Stimulated activated naive B cell treated with anti-CD40 and anti-IgM and Interleukin-4, amounts not matched to agents 10 μg/mL and 1 μg/mL and 100 μg/mL, for 72 hours (primary cell): ENCODE data around the gene TENM4.

ENCODE experiments used
- ATAC-seq, 2 donors: fragments of 150-1000 bp; cut with Tn5 transposase; replicated peaks; 2 replicates each; pipeline ENCODE4 v1.10.0; 2021; ENCODE audit warnings: moderate library complexity in 1 of 2
- DNase-seq: peaks from one replicate; pipeline ENCODE4 v3.0.0; 2021
- H3K27ac Mint-ChIP-seq: one replicate; pipeline ENCODE4 v1.8.0; 2022; ENCODE audit warnings: mild to moderate bottlenecking, mixed read lengths
- H3K27me3 Mint-ChIP-seq, 2 donors: one replicate each; pipeline ENCODE4 v1.8.0; 2022; ENCODE audit warnings: mixed read lengths in 2 of 2
- H3K36me3 Mint-ChIP-seq, 2 donors: one replicate each; pipeline ENCODE4 v1.8.0; 2022; ENCODE audit warnings: mixed read lengths in 2 of 2, mild to moderate bottlenecking in 1 of 2
- H3K4me1 Mint-ChIP-seq, 2 donors: one replicate each; pipeline ENCODE4 v1.8.0; 2022; ENCODE audit warnings: mixed read lengths in 2 of 2, mild to moderate bottlenecking in 1 of 2
- H3K4me3 Mint-ChIP-seq, 2 donors: one replicate each; pipeline ENCODE4 v1.8.0; 2022; ENCODE audit warnings: mild to moderate bottlenecking in 2 of 2, mixed read lengths in 2 of 2, moderate library complexity in 1 of 2
- H3K9me3 Mint-ChIP-seq, 2 donors: one replicate each; pipeline ENCODE4 v1.8.0; 2022; ENCODE audit warnings: mixed read lengths in 2 of 2, mild to moderate bottlenecking in 1 of 2

The TENM4 gene

DNA sequence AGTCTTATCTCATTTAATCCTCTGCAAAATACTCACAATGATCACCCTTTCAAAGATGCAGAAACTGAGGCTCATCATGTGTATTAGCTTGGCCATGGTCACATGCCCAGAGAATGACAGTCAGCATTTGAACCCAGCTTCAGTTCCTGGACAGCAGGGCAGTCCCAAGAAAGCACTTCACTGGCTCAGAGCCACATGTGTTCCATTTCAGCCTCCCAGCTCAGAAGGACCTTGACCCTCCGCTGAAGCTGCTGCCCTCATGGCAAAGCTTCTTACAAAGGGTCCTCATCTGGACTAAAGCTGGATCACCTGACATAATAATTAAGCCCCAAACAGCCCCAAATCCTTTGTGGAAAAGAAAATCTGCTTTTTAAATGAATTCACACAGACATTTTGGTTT lies 37.0 kb downstream of the TENM4 start:
- peaks cover 0 to 3% of the 10 kb centered on the region in 2 donors for H3K9me3 Mint-ChIP-seq
- H3K27me3 Mint-ChIP-seq, result peaks cover 4 to 14% of the 10 kb centered on the region in 2 donors
- peaks cover 0 to 8% of the 10 kb centered on the region in 2 donors for H3K4me1 Mint-ChIP-seq
- no peak overlapping the region for H3K4me3 Mint-ChIP-seq
- no peak for DNase-seq
- no peak overlapping the region for H3K27ac Mint-ChIP-seq
- no peaks in the 10 kb centered on the region for H3K36me3 Mint-ChIP-seq
- no peak for ATAC-seq

- no peak for ATAC-seq
- H3K9me3 Mint-ChIP-seq, result peaks cover 0 to 3% of the 10 kb centered on the region in 2 donors
- peaks cover 0 to 8% of the 10 kb centered on the region in 2 donors for H3K4me1 Mint-ChIP-seq
- no peak overlapping the region for H3K4me3 Mint-ChIP-seq
- H3K36me3 Mint-ChIP-seq, result no peaks in the 10 kb centered on the region
- no peak overlapping the region for H3K27ac Mint-ChIP-seq
- DNase-seq, result no peak
- H3K27me3 Mint-ChIP-seq, result peaks cover 4 to 14% of the 10 kb centered on the region in 2 donors
Measured at GRCh38 chr11:79402912-79403311, 37.9 kb downstream of the TENM4 start.

GRCh38 chr11:79400717-79401330 lies 40.0 kb downstream of the TENM4 start:
- Mint-ChIP-seq H3K27me3 (peaks cover 4 to 14% of the 10 kb centered on the region in 2 donors), H3K27ac (no peak overlapping the region), H3K4me3 (no peak overlapping the region), H3K36me3 (no peaks in the 10 kb centered on the region), H3K4me1 (peaks cover 0 to 9% of the 10 kb centered on the region in 2 donors), H3K9me3 (peaks cover 0 to 3% of the 10 kb centered on the region in 2 donors)
- DNase-seq (no peak), ATAC-seq (peak; percentile 57 to 69)

GRCh38 chr11:79400206-79400605 lies 40.6 kb downstream of the TENM4 start:
- no peak overlapping the region for H3K4me3 Mint-ChIP-seq

DNA sequence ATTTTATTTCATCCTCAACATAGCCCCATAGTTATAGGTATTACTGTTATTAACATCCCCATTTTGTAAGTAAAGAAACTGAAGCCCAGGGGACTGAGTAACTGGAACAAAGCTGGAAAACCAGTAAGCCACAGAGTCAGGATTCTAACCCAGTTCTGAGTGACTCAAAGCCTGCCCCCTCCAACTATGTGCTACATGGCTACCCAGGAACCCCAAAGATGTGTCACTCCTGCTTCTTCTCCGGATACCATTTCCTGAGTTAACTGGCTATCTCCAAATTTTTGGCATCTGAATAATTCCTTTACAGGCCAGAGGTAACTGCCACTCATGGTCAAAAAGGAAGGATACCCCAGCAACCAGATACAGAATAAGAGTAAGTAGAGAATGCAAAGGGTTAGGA lies 43.6 kb downstream of the TENM4 start:
- Mint-ChIP-seq H3K27me3 (peaks cover under 1 to 27% of the 10 kb centered on the region in 2 donors), H3K27ac (no peak overlapping the region), H3K9me3 (peaks cover 0 to 3% of the 10 kb centered on the region in 2 donors), H3K4me1 (peaks cover 0 to 7% of the 10 kb centered on the region in 2 donors), H3K36me3 (no peaks in the 10 kb centered on the region), H3K4me3 (no peak overlapping the region)
- DNase-seq, result no peak
- ATAC-seq, result no peak

More at GRCh38 chr11:79400206-79400605, 40.6 kb downstream of the TENM4 start:
- DNase-seq (no peak), ATAC-seq (no peak)
- H3K4me1 Mint-ChIP-seq, result peaks cover 0 to 9% of the 10 kb centered on the region in 2 donors
- H3K36me3 Mint-ChIP-seq, result no peaks in the 10 kb centered on the region
- H3K9me3 Mint-ChIP-seq, result peaks cover 0 to 3% of the 10 kb centered on the region in 2 donors
- no peak overlapping the region for H3K27ac Mint-ChIP-seq
- H3K27me3 Mint-ChIP-seq, result peaks cover 4 to 14% of the 10 kb centered on the region in 2 donors

DNA sequence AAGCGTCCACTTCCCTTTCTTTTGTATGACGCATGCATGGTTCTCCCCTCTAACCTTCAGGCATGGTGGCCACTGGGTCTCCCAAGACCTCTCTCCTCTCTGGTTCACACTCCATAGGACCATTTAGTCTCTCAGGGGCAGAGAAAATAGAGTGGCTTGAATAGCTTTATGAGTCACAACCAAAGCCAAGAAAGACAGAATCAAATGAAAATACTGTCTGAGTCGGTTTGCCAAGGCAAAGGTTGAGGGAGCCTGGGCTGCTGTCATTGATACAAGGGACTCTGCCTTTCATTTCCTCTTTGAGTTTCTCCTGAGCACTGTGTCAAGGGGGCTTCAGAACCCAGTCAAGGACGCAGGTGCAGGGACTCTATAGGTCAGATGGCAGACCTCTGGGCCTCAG lies 44.2 kb downstream of the TENM4 start:
- DNase-seq, result peak; percentile 9
- peaks cover 0 to 2% of the 10 kb centered on the region in 2 donors for H3K9me3 Mint-ChIP-seq
- no peak overlapping the region for H3K4me3 Mint-ChIP-seq
- H3K36me3 Mint-ChIP-seq, result no peaks in the 10 kb centered on the region
- peaks cover 4 to 27% of the 10 kb centered on the region in 2 donors for H3K27me3 Mint-ChIP-seq
- H3K4me1 Mint-ChIP-seq, result peaks cover 0 to 7% of the 10 kb centered on the region in 2 donors
- H3K27ac Mint-ChIP-seq, result no peak overlapping the region
- peak; percentile 33 to 94 for ATAC-seq

DNA sequence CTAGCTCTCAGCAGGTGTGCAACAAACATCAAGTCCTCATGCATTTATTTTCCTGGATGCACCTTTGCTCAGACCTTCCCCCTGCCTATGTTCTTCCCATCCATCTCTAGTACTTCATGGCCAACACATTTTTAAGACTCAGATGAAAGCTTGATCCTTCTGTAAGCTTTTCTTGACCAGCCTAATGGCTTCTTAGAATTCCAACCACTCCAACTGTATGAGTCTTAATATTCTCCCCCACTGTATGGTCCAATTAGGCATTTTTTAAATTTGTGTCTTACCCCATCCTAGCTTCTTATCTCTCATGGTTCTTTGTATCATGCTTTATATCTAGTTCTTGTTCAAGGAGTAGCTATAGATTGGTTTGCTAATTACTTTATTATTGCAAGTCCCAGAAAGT lies 44.8 kb downstream of the TENM4 start:
- no peak overlapping the region for H3K4me3 Mint-ChIP-seq
- DNase-seq, result no peak
- no peak for ATAC-seq
- H3K4me1 Mint-ChIP-seq, result peaks cover 0 to 8% of the 10 kb centered on the region in 2 donors
- H3K9me3 Mint-ChIP-seq, result no peaks in the 10 kb centered on the region
- H3K36me3 Mint-ChIP-seq, result no peaks in the 10 kb centered on the region
- no peak overlapping the region for H3K27ac Mint-ChIP-seq
- peaks cover 4 to 29% of the 10 kb centered on the region in 2 donors for H3K27me3 Mint-ChIP-seq

GRCh38 chr11:79393362-79394043 lies 47.3 kb downstream of the TENM4 start:
- Mint-ChIP-seq H3K9me3 (peaks cover 0 to 7% of the 10 kb centered on the region in 2 donors), H3K36me3 (no peaks in the 10 kb centered on the region), H3K27me3 (peaks cover 13 to 46% of the 10 kb centered on the region in 2 donors), H3K4me3 (no peak overlapping the region), H3K27ac (no peak overlapping the region), H3K4me1 (peaks cover 0 to 14% of the 10 kb centered on the region in 2 donors)
- ATAC-seq (no peak), DNase-seq (no peak)

GRCh38 chr11:79392161-79392560 lies 48.7 kb downstream of the TENM4 start:
- no peak overlapping the region for H3K27ac Mint-ChIP-seq
- no peak for DNase-seq
- no peak for ATAC-seq
- peaks cover 0 to 8% of the 10 kb centered on the region in 2 donors for H3K9me3 Mint-ChIP-seq
- H3K4me3 Mint-ChIP-seq, result no peak overlapping the region
- peaks cover 7 to 18% of the 10 kb centered on the region in 2 donors for H3K4me1 Mint-ChIP-seq
- H3K27me3 Mint-ChIP-seq, result peaks cover 14 to 52% of the 10 kb centered on the region in 2 donors
- H3K36me3 Mint-ChIP-seq, result no peaks in the 10 kb centered on the region

- no peak for DNase-seq
- Mint-ChIP-seq H3K36me3 (no peaks in the 10 kb centered on the region), H3K27ac (no peak overlapping the region), H3K9me3 (peaks cover 0 to 11% of the 10 kb centered on the region in 2 donors), H3K4me1 (peaks cover 7 to 16% of the 10 kb centered on the region in 2 donors), H3K27me3 (peaks cover 14 to 52% of the 10 kb centered on the region in 2 donors), H3K4me3 (no peak overlapping the region)
- ATAC-seq, result no peak
Measured at GRCh38 chr11:79390923-79391322, 49.9 kb downstream of the TENM4 start.

DNA sequence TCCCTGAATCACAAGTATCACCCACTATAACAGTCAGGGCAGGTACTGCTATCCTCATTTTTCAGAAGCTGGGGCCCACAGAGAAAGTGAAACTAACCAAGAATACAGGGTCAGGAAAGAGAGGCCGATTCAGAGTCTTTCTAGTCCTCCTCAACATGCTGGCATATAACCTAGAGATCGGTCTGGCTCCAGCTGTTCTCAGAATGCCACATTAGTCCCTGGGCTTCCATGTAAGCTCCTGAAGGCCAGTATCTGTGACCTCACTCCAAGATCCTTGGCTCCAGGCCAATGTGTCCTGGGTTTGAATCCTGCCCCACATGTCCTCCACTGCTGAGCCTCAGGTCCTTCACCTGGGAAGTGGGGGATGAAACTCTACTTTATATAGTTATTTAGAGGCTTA lies 50.4 kb downstream of the TENM4 start:
- Mint-ChIP-seq H3K36me3 (no peaks in the 10 kb centered on the region), H3K4me3 (no peak overlapping the region), H3K4me1 (peaks cover 7 to 16% of the 10 kb centered on the region in 2 donors), H3K9me3 (peaks cover 0 to 11% of the 10 kb centered on the region in 2 donors), H3K27ac (no peak overlapping the region), H3K27me3 (peaks cover 18 to 57% of the 10 kb centered on the region in 2 donors)
- ATAC-seq (no peak), DNase-seq (no peak)

DNA sequence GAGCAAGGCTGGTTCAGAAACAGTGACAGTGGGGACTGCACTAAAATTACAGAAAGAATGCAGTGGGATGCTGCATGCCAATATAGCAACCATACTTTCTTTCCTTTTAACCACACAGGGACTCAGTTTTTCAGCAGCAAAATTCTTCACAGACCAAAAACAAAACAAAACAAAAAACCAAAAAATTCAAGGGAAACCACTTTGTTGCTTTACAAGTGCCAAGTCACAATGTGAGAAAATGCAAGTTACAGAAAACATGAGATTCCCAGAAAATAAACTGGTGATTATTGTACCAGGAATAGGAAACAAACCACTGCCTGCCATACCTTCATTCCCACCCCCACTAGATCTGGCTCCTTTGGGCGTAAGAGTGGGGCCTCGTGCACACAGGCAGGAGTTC lies 52.6 kb downstream of the TENM4 start:
- no peak for ATAC-seq
- peaks cover 29 to 57% of the 10 kb centered on the region in 2 donors for H3K27me3 Mint-ChIP-seq
- peaks cover 0 to 11% of the 10 kb centered on the region in 2 donors for H3K9me3 Mint-ChIP-seq
- DNase-seq, result no peak
- no peaks in the 10 kb centered on the region for H3K36me3 Mint-ChIP-seq
- H3K4me3 Mint-ChIP-seq, result no peak overlapping the region
- peaks cover 7 to 16% of the 10 kb centered on the region in 2 donors for H3K4me1 Mint-ChIP-seq
- H3K27ac Mint-ChIP-seq, result no peak overlapping the region

DNA sequence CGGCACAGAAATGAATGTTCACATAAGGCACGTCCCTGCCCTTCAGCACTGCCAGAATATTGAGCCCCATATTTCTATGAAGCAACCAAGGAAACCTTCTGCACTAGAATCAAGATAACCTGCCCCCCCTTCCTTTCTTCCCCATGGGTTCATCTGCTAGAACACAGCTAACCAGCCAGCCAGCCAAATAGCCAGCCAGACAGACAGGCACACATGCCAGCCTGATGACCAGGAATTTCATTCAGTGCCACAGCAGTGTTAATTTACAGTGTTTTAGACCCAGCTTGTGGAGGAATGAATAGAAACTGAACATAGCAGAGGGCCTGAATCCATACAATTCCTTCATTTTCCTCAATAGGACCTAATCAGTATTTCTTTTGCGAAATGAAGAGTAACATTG lies 57.0 kb downstream of the TENM4 start:
- H3K27ac Mint-ChIP-seq, result no peak overlapping the region
- no peaks in the 10 kb centered on the region for H3K36me3 Mint-ChIP-seq
- ATAC-seq, result no peak

GRCh38 chr11:79382301-79383050 lies 58.4 kb downstream of the TENM4 start:
- H3K4me3 Mint-ChIP-seq, result no peak overlapping the region
- ATAC-seq (no peak), DNase-seq (no peak)
- H3K4me1 Mint-ChIP-seq, result peaks cover 4% of the 10 kb centered on the region in 2 donors
- peaks cover 0 to 3% of the 10 kb centered on the region in 2 donors for H3K9me3 Mint-ChIP-seq
- no peaks in the 10 kb centered on the region for H3K36me3 Mint-ChIP-seq
- H3K27ac Mint-ChIP-seq, result no peak overlapping the region
- peaks cover 24 to 26% of the 10 kb centered on the region in 2 donors for H3K27me3 Mint-ChIP-seq

More for the DNA sequence above, 57.0 kb downstream of the TENM4 start:
- DNase-seq, result no peak
- peaks cover 7 to 12% of the 10 kb centered on the region in 2 donors for H3K4me1 Mint-ChIP-seq
- peaks cover 25 to 33% of the 10 kb centered on the region in 2 donors for H3K27me3 Mint-ChIP-seq
- peaks cover 0 to 8% of the 10 kb centered on the region in 2 donors for H3K9me3 Mint-ChIP-seq
- H3K4me3 Mint-ChIP-seq, result no peak overlapping the region
